Transverse colon (tissue), 4 donors: ENCODE data around the gene TTLL5. TPM values are rescaled to one million over a fixed set of nuclear protein-coding genes. Genes with fewer than 3 reads are reported as not detected.

Experiments used
- DNase-seq: peaks from one replicate; pipeline ENCODE4 v3.0.0-alpha.2; 2019
- H3K27ac ChIP-seq, 4 donors: fragments of 200-600 bp; sonication (generic); 2 replicates each; pipeline ENCODE4 v1.5.1; 2016 to 2018; ENCODE audit warnings: inconsistent platforms in 4 of 4
- H3K27me3 ChIP-seq: fragments of 200-600 bp; sonication (generic); 2 replicates; pipeline ENCODE4 v1.5.1; 2017; ENCODE audit warnings: inconsistent platforms
- H3K36me3 ChIP-seq, 4 donors: fragments of 200-600 bp; sonication (generic); 2 replicates each; pipeline ENCODE4 v1.5.1; 2017 to 2019; ENCODE audit warnings: inconsistent platforms in 4 of 4
- H3K4me1 ChIP-seq, 4 donors: fragments of 200-600 bp; sonication (generic); 2 replicates each; pipeline ENCODE4 v1.5.1; 2017 to 2020; ENCODE audit warnings: inconsistent platforms in 4 of 4
- H3K4me3 ChIP-seq, 4 donors: fragments of 200-600 bp; sonication (generic); 1 replicate in 1 of 4; 2 replicates in 3 of 4; pipeline versions ENCODE4 v1.5.1 to v1.6.1; 2017 to 2019; ENCODE audit warnings: inconsistent platforms in 4 of 4
- H3K9me3 ChIP-seq, 2 donors: fragments of 200-600 bp; sonication (generic); 2 replicates each; pipeline ENCODE4 v1.5.1; 2017 to 2019; ENCODE audit warnings: inconsistent platforms in 2 of 2
- CTCF ChIP-seq, 5 experiments: fragments of 200-600 bp in 3 of 5; fragments of 450-650 bp in 2 of 5; sonication (generic) in 3 of 5; IDR thresholded peaks; 1 replicate in 2 of 5; 2 replicates in 3 of 5; pipeline ENCODE4 v1.5.1; 2016 to 2017; ENCODE audit warnings: antibody characterized with exemption in 5 of 5, inconsistent platforms in 3 of 5, mild to moderate bottlenecking in 2 of 5, moderate library complexity in 1 of 5
- EP300 ChIP-seq: sonication (generic); formaldehyde crosslinking; IDR thresholded peaks from one replicate; pipeline ENCODE4 v1.6.1; 2017; ENCODE audit warnings: antibody characterized with exemption, low read depth
- POLR2A ChIP-seq: fragments of 450-650 bp; IDR thresholded peaks from one replicate; pipeline ENCODE4 v1.6.1; 2016; ENCODE audit warnings: antibody characterized with exemption, mild to moderate bottlenecking, moderate library complexity
- POLR2AphosphoS5 ChIP-seq, 3 donors: sonication (generic); formaldehyde crosslinking; IDR thresholded peaks; one replicate each; pipeline ENCODE4 v1.6.1; 2016; ENCODE audit warnings: antibody characterized with exemption in 3 of 3
- WGBS, 2 donors: methylation state at CpG; one replicate each; pipeline ENCODE4 v1.1.5; 2018; ENCODE audit warnings: low coverage in 1 of 2; 5-methylcytosine and 5-hydroxymethylcytosine counted together
- in situ Hi-C, 4 donors: fragments of 200-750 bp; cut with MboI; loops; one replicate each; pipeline versions ENCODE4 v1.15.0 to v1.15.1; 2017; ENCODE audit warnings: low sequenced_read_pairs in 3 of 4, low pct_ligation_motif_present in 1 of 4, low pct_unique_long_range_greater_than_20kb in 1 of 4
- intact Hi-C: fragments of 100-400 bp; cut with DNase I; formaldehyde crosslinking; loops from one replicate; pipeline ENCODE4 v1.15.1; 2023; ENCODE audit warnings: low total_unique reads
- total RNA-seq, 4 donors: library from RNA; depleted of rRNA; stranded (reverse); fragments of >200 nt; gene quantifications; one replicate each; pipeline ENCODE4 v1.1.0, GENCODE V29; 2016

The TTLL5 gene
- total RNA-seq, 4 donors from 2014 or later, result 16.1 to 264 (median 40.8) TPM

- Histone ChIP-seq H3K27me3 (no peaks in the 10 kb centered on the region), H3K9me3 (no peaks in the 10 kb centered on the region), H3K36me3 (no peaks in the 10 kb centered on the region), H3K4me1 (no peaks in the 10 kb centered on the region), H3K4me3 (no peak overlapping the region), H3K27ac (no peak overlapping the region)
- TF ChIP-seq CTCF (IDR thresholded peaks at IDR 0.05) (no peak), EP300 (no peak), POLR2A (no peak), POLR2AphosphoS5 (IDR thresholded peaks at IDR 0.05) (no peak)
- intact Hi-C loops (no loop called here), in situ Hi-C loops (loop anchor here in 1 of 4 donors (25.0 kb wide), 1 partner anchor 181 kb away; no protein-coding TSS in a partner anchor)
- DNase-seq, result no peak
- WGBS, 2 donors, result 75% methylated on average over 4 of the region's 4 CpGs; no CpG with 5 or more reads in 1 of the 2 donors
Measured at GRCh38 chr14:75968456-75968855, 307.4 kb downstream of the TTLL5 start.

GRCh38 chr14:75969126-75969525 is 308.1 kb downstream of the TTLL5 start:
- H3K27ac ChIP-seq, result no peak overlapping the region

GRCh38 chr14:75969891-75970290 is 308.8 kb downstream of the TTLL5 start:
- Histone ChIP-seq H3K36me3 (no peaks in the 10 kb centered on the region), H3K4me1 (no peaks in the 10 kb centered on the region), H3K4me3 (no peak overlapping the region), H3K9me3 (no peaks in the 10 kb centered on the region), H3K27me3 (no peaks in the 10 kb centered on the region), H3K27ac (no peak overlapping the region)
- in situ Hi-C loops, result loop anchor here in 1 of 4 donors (25.0 kb wide), 1 partner anchor 183 kb away; no protein-coding TSS in a partner anchor
- TF ChIP-seq CTCF (IDR thresholded peaks at IDR 0.05), result no peak
- TF ChIP-seq POLR2A, result no peak
- no peak for TF ChIP-seq EP300
- TF ChIP-seq POLR2AphosphoS5 (IDR thresholded peaks at IDR 0.05), result no peak
- intact Hi-C loops, result no loop called here
- no peak for DNase-seq
- 77 to 80% methylated on average over 6 to 8 of the region's 8 CpGs for WGBS, 2 donors

More at GRCh38 chr14:75969126-75969525, 308.1 kb downstream of the TTLL5 start:
- intact Hi-C loops, result no loop called here
- Histone ChIP-seq H3K36me3 (no peaks in the 10 kb centered on the region), H3K27me3 (no peaks in the 10 kb centered on the region), H3K4me1 (no peaks in the 10 kb centered on the region), H3K9me3 (no peaks in the 10 kb centered on the region), H3K4me3 (no peak overlapping the region)
- WGBS, 2 donors, result 79 to 91% methylated on average over 3 to 4 of the region's 4 CpGs
- no peak for DNase-seq
- in situ Hi-C loops, result loop anchor here in 1 of 4 donors (25.0 kb wide), 1 partner anchor 182 kb away; no protein-coding TSS in a partner anchor
- TF ChIP-seq CTCF (IDR thresholded peaks at IDR 0.05) (no peak), EP300 (no peak), POLR2A (no peak), POLR2AphosphoS5 (IDR thresholded peaks at IDR 0.05) (no peak)

- no peak overlapping the region for H3K27ac ChIP-seq
- no peak overlapping the region for H3K4me3 ChIP-seq
- H3K9me3 ChIP-seq, result no peaks in the 10 kb centered on the region
- in situ Hi-C loops (loop anchor here in 1 of 4 donors (25.0 kb wide), 1 partner anchor 184 kb away; no protein-coding TSS in a partner anchor), intact Hi-C loops (no loop called here)
- H3K27me3 ChIP-seq, result no peaks in the 10 kb centered on the region
- H3K4me1 ChIP-seq, result peaks cover 0 to 1% (median 0%) of the 10 kb centered on the region in 4 donors
- TF ChIP-seq POLR2A (no peak), EP300 (no peak), CTCF (IDR thresholded peaks at IDR 0.05) (no peak), POLR2AphosphoS5 (IDR thresholded peaks at IDR 0.05) (no peak)
- H3K36me3 ChIP-seq, result no peaks in the 10 kb centered on the region
- no peak for DNase-seq
- 92% methylated on average over 9 of the region's 9 CpGs; no CpG with 5 or more reads in 1 of the 2 donors for WGBS, 2 donors
Measured at GRCh38 chr14:75970989-75971388, 309.9 kb downstream of the TTLL5 start.
